Stimulated activated CD8-positive, alpha-beta memory T cell treated with anti-CD3 and anti-CD28 coated beads, Interleukin-4, amount 100 ng/mL, for 24 hours (primary cell): ENCODE measurements around the gene MAP3K19.
"Not testable (repeated sequence)": the region's sequence is repeated elsewhere in the genome, so short reads cannot be mapped to it uniquely, and the experiment has no call there.

Experiments
- DNase-seq: peaks from one replicate; pipeline ENCODE4 v3.0.0-alpha.2; 2020; ENCODE audit warnings: low read depth

The MAP3K19 gene, protein sequence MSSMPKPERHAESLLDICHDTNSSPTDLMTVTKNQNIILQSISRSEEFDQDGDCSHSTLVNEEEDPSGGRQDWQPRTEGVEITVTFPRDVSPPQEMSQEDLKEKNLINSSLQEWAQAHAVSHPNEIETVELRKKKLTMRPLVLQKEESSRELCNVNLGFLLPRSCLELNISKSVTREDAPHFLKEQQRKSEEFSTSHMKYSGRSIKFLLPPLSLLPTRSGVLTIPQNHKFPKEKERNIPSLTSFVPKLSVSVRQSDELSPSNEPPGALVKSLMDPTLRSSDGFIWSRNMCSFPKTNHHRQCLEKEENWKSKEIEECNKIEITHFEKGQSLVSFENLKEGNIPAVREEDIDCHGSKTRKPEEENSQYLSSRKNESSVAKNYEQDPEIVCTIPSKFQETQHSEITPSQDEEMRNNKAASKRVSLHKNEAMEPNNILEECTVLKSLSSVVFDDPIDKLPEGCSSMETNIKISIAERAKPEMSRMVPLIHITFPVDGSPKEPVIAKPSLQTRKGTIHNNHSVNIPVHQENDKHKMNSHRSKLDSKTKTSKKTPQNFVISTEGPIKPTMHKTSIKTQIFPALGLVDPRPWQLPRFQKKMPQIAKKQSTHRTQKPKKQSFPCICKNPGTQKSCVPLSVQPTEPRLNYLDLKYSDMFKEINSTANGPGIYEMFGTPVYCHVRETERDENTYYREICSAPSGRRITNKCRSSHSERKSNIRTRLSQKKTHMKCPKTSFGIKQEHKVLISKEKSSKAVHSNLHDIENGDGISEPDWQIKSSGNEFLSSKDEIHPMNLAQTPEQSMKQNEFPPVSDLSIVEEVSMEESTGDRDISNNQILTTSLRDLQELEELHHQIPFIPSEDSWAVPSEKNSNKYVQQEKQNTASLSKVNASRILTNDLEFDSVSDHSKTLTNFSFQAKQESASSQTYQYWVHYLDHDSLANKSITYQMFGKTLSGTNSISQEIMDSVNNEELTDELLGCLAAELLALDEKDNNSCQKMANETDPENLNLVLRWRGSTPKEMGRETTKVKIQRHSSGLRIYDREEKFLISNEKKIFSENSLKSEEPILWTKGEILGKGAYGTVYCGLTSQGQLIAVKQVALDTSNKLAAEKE (N-terminal part only)

DNA sequence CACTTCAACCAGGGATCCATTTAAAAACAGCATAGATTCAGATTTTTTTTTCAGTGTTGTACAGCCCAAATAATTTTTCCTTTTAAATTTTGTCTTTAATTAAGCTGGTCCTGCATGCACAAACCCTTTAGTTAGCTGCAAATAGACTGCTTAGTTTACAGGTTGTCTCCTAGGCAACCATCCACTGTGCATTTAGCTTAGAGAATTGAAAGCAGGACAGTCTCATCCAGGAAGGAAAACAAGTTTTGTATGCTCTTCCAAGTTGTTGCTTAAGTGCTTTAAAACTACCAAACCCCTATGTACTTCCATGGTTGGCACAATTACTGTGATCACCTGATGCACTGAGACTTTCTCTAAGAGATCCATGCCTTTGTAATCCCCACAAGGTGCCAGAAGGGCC is at the start of gene MAP3K19:
Gene MAP3K19 (minus strand): TSS at position 148 of the 400 bp plus-strand sequence. CDS start 22,800 bp downstream, outside the sequence.
- no peak for DNase-seq

DNA sequence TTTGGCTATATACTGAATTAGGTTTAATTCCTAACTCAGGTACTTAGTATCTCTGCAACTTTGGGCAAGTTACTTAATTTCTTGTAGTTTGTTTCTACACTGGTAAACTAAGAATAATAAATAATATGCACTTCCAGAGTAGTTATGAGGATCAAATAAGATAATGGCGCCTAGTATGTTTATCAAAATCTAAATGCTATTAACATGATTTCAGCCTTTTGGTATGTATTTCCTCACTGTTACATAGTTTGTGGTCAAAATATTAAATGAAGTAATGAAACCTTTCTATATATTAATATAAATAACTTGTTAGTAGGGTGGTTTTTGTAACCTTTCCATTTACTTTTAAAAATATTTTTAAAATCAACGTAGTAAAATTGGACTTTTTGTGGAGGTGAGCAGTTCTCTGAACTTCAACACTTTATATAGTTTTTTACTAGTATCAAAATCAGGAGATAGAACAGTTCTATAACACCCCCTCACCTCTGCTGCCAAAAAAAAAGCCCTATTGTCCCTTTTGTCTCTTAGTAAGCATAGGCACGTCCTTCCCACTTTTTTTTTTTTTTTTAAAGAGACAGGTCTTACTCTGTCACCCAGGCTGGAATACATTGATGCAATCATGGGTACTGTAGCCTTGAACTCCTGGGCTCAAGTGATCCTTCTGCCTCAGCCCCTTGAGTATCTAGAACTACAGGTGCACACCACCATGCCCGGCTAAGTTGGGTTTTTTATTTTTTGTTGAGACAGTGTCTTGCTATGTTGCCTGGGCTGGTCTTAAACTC is 49.6 kb upstream of the MAP3K19 start:
- no peak for DNase-seq

DNA sequence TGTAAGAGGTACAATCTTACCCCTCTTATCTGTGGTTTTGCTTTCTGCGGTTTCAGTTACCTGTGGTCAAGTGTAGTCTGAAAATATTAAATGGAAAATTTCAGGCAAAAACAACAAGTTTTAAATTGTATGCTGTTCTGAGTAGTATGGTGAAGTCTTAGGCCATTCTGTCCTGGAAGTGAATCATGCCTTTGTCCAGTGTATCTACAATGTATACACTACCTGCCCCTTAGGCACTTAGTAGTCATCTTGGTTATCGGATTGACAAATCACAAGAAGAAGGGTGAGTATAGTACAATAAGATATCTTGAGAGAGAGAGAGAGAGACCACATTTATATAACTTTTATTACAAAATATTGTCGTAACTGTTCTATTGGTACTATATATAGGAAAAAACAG is 48.3 kb upstream of the MAP3K19 start:
- DNase-seq, result no peak

DNA sequence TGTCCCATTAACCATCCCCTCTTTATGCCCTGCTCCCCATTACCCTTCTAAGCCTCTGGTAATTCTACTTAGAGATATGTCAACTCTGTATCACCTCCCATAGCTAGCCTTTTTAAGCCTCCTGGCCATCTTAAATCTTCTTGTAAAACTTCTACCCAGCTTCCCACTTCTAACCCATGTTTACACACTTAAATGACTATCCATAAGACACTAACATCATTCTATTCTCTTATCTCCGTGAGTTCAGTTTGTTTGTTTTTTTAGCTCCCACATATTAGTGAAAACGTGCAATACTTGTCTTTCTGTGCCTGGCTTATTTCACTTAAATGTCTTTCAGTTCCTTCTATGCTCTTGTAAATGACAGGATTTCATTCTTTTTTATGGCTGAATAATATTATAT is 47.3 kb upstream of the MAP3K19 start:
- DNase-seq, result no peak

DNA sequence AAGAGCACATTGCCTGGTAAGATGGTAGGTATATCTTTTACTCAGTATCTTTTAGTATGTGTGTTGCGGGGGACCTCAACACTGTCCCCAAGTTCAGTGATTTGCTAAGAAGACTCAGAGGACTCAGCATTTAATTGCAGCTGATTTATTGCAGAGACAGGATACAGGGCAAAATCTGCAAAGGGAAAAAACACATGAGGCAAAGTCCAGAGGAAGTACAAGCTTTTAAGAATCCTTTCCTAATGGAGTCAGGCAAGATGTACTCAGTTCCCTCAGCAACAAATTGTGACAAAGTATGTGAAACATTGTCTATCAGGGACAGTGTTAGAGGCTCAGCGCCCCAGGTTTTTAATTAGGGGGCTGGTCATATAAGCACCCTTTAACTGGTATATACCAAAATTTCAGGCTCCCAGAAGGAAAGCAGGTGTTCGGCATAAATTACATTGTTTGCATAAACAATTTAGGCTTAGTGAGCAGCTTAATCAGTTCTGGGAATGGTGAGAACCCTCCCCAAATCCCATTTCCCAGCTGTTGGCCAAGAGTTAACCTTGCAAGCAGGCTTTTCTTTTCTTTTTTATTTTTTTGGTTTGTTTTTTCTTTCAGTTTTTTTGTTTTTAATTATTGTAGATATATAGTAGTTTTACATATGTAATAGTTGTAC is 46.6 kb upstream of the MAP3K19 start:
- no peak for DNase-seq

DNA sequence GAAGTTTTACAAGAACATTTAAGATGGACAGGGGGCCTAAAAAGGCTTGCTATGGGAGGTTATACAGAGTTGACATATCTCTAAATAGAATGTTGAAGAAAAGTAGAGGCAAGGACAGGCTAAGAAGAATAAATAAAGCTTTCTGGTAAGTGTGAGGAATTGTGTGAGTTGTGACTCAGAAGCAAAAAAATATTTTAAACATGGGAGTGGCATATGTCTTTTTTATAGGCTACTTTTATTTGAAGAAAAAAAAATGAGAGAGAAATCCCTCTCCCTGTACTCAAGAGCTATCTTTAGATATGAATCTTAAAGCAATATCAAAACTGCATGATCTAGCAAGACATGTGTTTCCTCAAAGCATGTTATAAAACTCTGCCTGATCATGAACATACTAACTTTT is 45.9 kb upstream of the MAP3K19 start:
- no peak for DNase-seq

DNA sequence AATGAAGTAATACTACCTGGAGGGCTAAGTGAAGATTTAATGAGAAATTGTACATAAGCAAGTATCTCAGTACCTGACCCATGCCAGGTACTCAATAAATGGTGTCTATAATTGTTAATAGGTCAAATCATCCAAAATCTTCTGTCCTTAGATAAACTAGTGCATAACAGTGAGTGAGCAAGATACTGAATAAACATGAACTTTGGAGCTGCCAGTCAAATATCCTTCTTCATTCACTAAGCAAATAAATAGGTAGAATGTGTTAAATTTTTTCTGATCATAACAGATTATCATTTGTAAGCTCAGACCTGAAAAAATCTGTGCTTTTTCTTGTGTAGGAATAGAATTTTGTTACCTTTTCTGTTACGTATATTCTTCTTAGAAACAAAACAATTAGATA is 44.4 kb upstream of the MAP3K19 start:
- DNase-seq, result no peak

DNA sequence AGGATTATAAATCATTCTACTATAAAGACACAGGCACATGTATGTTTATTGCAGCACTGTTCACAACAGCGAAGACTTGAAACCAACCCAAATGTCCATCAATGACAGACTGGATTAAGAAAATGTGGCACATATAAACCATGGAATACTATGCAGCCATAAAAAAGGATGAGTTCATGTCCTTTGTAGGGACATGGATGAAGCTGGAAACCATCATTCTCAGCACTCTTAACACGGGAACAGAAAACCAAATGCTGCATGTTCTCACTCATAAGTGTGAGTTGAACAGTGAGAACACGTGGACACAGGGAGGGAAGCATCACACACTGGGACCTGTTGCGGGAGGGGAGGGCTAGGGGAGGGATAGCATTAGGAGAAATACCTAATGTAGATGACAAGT is 42.4 kb upstream of the MAP3K19 start:
- DNase-seq, result not testable (repeated sequence)

DNA sequence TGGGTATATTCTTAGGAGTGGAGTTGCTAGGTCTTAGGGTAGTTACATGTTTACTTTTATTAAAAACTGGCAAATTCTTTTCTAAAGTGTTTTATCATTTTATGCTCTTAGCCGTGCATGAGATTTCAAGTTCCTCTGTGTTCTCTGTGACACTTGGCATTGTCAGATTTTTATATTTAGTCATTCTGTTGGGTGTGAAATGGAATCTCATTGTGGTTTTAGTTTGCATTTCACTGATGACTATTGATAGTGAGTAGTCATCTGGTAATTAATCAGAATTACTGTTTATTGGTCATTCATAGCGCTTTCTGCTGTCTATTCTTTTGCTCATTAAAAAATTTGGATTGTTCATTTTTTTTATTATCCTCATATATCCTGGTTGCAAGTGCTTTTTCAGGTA is 39.0 kb upstream of the MAP3K19 start:
- DNase-seq, result no peak

DNA sequence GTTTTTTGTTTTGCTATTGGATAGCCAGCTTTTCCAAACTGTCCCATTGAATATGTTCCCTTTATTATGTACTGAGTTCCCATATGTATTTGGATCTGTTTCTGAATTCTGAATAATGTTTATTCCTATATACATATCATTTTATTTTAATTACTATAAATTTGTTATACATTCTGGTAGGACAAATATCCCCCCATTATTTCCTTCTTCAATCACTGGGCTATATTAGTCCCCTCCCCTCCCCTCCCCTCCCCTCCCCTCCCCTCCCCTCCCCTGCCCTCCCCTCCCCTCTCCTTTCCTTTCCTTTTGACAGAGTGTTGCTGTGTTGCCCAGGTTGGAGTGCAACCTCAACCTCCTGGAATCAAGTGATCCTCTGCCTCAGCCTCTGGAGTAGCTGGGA is 31.2 kb upstream of the MAP3K19 start:
- no peak for DNase-seq

DNA sequence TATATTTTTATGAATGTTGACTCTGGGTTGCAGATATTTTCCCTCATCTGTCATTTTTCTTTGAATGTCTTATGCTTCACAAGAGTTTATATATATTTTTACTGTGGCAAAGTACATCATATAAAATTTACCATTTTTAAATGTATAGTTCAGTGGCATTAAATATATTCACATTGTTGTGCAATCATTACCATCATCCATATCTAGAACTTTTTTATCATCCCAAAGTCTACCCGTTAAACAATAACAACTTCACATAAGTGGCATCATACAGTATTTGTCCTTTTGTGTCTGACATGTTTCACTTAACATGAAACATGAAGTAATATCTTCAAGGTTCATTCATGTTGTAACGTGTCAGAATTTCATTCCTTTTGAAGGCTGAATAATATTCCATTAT is 29.3 kb upstream of the MAP3K19 start:
- no peak for DNase-seq

DNA sequence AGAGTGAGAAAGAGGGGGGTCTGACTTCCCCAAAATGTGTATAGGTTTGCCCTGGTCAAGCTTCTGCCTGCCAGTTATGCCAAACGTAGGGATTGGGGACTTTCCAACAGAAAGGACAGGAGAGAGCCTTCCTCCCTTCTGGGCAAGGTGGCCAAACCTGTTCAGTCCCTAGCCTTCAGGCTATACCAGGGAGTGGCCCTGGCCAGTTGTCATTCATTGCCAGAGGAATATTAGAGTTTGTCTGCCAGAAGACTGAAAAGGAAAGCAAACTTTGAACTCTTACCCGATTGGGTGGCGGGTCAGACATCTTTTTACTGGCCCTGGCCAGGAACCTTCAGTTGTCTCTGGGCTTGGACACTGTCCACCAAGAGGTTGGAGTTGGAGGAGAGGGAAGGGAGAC is 27.0 kb upstream of the MAP3K19 start:
- DNase-seq, result no peak

DNA sequence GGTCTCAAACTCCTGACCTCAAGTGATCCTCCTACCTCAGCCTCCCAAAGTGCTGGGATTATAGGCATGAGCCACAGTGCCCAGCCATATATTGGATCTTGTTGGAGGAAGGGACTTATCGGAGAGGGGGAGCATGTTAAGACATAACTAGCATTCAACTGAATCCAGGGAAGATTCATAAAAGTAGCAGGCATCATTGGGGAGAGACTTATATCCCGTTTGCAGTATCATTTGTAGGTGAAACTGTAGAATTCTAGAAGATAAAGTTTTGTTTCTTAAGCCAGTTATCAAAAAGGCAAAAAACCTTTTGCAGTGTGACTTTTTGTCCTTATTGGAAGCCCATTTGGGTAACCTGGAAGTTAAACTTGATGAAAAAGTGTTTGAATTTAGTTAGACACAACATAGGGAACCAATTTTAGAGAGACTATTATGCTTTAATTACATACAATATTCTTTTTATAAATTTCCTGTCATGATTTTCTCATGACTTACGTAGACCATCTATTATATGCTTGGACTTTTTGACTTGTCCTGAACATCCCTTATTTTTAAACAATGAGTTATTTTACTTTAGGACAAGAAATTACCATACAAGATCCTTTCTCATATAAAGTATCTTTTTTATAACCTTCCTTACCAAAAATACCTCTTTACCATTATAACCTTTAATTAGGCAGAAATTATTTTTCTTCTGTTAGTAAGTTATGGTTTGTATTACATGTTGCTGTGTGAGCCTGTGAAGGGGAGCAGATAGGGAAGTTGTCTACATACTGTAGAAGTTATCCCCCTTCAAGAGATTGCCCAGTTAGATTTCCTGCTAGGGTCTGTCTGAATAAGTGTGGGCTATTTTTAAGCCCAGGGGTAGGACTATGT is 25.1 kb upstream of the MAP3K19 start:
- no peak for DNase-seq

DNA sequence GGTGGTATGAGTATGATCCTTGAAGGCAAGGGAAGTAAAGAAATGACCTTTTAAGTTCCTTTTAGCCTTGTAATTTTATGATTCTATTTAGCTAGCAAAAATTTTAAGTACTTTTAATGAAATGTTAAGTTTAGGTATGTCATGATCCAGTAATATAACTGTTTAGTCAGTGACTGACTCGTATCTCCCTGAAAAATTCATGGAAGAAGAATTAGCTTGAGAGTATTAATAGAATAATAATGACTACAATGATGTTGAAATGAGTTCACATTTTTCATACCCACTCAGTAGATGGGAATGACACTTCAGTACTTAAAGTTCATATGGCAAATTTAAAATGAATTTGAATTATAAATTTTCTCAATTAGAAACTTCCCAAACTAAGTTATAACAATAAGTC is 19.5 kb upstream of the MAP3K19 start:
- DNase-seq, result no peak

DNA sequence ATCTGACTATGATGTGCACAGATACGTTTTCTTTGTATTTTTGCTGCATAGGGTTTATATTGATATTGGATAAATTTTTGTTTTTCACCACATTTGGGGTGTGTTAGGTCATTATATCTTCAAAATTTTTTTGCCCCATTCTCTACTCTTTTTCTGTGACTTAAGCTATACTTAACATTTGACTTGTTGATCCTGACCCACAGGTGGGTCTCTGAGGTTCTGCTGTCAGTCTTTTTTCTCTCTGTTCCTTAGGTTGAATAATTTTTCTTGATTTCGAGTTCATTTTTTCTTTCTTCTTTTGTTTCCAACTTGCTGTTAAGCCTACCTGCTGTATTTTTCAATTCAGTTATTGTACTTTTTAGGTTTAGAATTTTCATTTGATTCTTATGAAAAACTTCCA is 16.9 kb upstream of the MAP3K19 start:
- no peak for DNase-seq

DNA sequence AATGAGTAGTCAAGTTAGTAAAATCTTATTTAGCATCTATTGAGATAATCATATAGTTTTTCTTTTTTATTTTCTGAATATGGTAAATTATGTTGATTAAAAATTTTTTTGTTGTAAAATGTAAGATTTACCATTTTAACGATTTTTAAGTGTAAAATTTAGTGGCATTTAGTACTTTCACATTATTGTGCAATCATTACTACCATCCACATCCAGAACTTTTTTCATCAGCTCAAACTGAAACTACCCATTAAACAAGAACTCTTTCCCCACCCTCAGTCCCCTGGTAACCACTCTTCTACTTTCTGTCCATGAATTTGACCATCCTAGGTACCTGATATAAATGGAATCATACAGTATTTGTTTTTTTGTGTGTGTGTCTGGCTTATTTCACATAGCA is 16.0 kb upstream of the MAP3K19 start:
- DNase-seq, result no peak

DNA sequence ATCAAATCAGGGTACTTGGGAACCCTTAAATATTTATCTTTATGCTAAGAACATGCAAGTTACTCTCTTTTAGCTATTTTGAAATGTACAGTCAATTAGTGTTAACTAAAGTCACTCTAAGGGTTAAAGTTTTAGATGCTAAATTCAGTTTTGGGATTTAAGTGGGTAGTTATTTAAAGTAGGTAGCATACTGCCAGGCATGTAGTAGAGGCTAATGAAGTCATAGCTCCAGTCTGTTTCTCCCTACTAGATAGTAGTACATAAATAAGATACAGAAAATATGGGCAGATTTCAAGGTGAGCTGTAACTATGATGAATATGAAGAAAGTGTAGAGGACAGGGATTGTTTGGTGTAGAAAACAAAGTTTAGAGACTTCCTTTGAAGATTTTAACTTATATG is 12.3 kb upstream of the MAP3K19 start:
- no peak for DNase-seq

DNA sequence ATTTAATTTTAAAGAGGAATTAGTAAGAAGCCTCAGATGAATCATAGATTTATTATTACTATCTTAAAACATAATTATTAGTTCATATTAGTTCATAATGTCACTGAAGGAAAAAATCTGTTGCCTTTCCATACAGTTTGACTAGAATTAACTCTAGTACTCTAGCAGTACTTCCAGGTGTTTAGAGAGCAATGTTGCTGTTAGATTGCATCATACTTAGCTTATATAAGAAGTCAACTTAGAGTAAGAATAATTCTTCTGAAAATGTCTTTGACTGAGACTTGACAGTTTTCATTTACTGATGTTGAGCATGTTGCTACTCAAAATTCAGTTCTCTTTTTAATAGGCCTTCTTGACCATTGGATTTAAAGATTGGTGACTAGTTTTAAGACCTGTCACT is 9.5 kb upstream of the MAP3K19 start:
- DNase-seq, result no peak

DNA sequence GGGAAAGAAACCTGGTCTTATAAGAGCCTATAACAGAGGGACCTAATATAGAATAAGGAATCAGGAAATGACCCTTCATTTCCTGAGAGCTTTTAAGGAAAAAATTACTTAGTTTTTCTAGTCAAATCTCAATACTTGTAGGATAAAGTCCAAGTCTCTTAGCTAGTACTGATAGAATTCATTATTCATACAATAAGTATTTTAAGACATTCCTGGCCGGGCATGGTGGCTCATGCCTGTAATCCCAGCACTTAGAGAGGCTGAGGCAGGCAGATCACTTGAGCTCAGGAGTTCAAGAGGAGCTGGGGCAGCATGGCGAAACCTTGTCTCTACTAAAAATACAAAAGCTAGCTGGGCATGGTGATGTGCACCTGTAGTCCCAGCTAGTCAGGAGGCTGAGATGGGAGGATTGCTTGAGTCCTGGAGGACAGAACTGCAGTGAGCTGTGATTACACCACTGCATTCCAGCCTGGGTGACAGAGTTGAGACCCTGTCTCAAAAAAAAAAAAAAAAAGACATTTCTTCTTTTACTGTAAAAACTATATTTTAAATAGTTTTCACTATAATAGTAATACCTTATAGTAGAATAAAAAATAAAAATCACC is 8.0 kb upstream of the MAP3K19 start:
- DNase-seq, result no peak

DNA sequence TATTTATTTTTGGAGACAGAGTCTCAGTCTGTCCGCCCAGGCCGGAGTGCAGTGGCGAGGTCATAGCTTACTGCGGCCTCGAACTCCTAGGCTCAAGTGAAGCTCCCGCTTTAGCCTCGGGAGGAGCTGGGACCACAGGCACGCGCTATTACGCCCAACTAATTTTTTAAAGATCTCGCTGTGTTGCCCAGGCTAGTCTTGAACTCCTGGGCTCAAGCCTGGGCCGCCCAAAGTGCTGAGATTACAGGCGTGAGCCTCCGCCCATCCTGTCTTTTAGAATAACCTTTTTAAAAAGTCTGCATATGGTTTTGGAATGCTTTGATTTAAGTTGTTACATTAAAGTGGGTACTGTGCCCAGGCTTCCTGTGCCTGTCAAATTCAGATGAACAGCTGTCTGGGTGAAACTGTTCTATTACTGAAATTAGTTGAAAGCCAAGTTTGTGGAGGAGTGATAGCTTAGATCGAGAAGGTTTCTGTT is 5.8 kb upstream of the MAP3K19 start:
- DNase-seq, result no peak
